Neuronal stem cell (in vitro differentiated cells): Measurements from ENCODE around the gene RPS14.
A peak's percentile ranks its signal among the peaks of the same experiment; 100 is the strongest.
"Not testable (repeated sequence)": the region's sequence is repeated elsewhere in the genome, so short reads cannot be mapped to it uniquely, and the experiment has no call there.

Experiments used
- DNase-seq: peaks from one replicate; pipeline ENCODE4 v3.0.0-alpha.2; 2013; ENCODE audit warnings: low spot score
- H2AFZ ChIP-seq: one replicate; pipeline ENCODE4 v1.6.1; 2013; ENCODE audit warnings: mild to moderate bottlenecking, low read length, inconsistent platforms
- H2AK5ac ChIP-seq: 2 replicates; pipeline ENCODE4 v1.6.1; 2013; ENCODE audit warnings: low read depth, mild to moderate bottlenecking, inconsistent platforms, low read length, moderate library complexity, mixed read lengths
- H2BK120ac ChIP-seq: 2 replicates; pipeline ENCODE4 v1.6.1; 2013; ENCODE audit warnings: low read depth, mild to moderate bottlenecking, inconsistent platforms, low read length, moderate library complexity, mixed read lengths
- H2BK12ac ChIP-seq: one replicate; pipeline ENCODE4 v1.6.1; 2013; ENCODE audit warnings: low read length, inconsistent platforms
- H2BK15ac ChIP-seq: 2 replicates; pipeline ENCODE4 v1.6.1; 2013; ENCODE audit warnings: mild to moderate bottlenecking, low read length, inconsistent platforms, mixed read lengths
- H2BK5ac ChIP-seq: one replicate; pipeline ENCODE4 v1.6.1; 2013; ENCODE audit warnings: inconsistent platforms, mild to moderate bottlenecking, low read length, moderate library complexity
- H3K14ac ChIP-seq: one replicate; pipeline ENCODE4 v1.6.1; 2013; ENCODE audit warnings: low read length, inconsistent platforms
- H3K18ac ChIP-seq: 2 replicates; pipeline ENCODE4 v1.6.1; 2013; ENCODE audit warnings: low read length, inconsistent platforms
- H3K23ac ChIP-seq: 2 replicates; pipeline ENCODE4 v1.6.1; 2013; ENCODE audit warnings: low read depth, mild to moderate bottlenecking, mixed read lengths, low read length, inconsistent platforms; ENCODE audit not compliant: poor library complexity
- H3K27ac ChIP-seq: replicated peaks from 3 replicates; pipeline ENCODE4 v1.5.1; 2013; ENCODE audit warnings: low read length, inconsistent platforms
- H3K27me3 ChIP-seq, 3 experiments: 2 replicates each; pipeline ENCODE4 v1.6.1; 2013; ENCODE audit warnings: low read length in 3 of 3, mild to moderate bottlenecking in 2 of 3, inconsistent platforms in 1 of 3, low read depth in 1 of 3, mixed read lengths in 1 of 3, moderate library complexity in 1 of 3; ENCODE audit not compliant: control insufficient read depth in 3 of 3, insufficient read depth in 3 of 3
- H3K36me3 ChIP-seq, 2 donors: replicated peaks in 1 of 2; 2 replicates each; pipeline ENCODE4 v1.6.1; 2013; ENCODE audit warnings: low read length in 2 of 2; ENCODE audit not compliant: control insufficient read depth in 2 of 2, insufficient read depth in 2 of 2
- H3K4ac ChIP-seq: 2 replicates; pipeline ENCODE4 v1.6.1; 2013; ENCODE audit warnings: inconsistent platforms, mild to moderate bottlenecking, low read length, moderate library complexity
- H3K4me1 ChIP-seq, 2 donors: 1 replicate in 1 of 2; 2 replicates in 1 of 2; pipeline ENCODE4 v1.6.1; 2013; ENCODE audit warnings: low read length in 2 of 2, low read depth in 1 of 2; ENCODE audit not compliant: control insufficient read depth in 2 of 2, insufficient read depth in 1 of 2
- H3K4me2 ChIP-seq: one replicate; pipeline ENCODE4 v1.6.1; 2013; ENCODE audit warnings: mild to moderate bottlenecking, low read length, inconsistent platforms; ENCODE audit not compliant: insufficient read depth, poor library complexity, severe bottlenecking
- H3K4me3 ChIP-seq, 2 donors: 2 replicates each; pipeline ENCODE4 v1.5.1; 2013; ENCODE audit warnings: low read length in 2 of 2, mild to moderate bottlenecking in 2 of 2, inconsistent platforms in 1 of 2, moderate library complexity in 1 of 2
- H3K79me1 ChIP-seq: one replicate; pipeline ENCODE4 v1.6.1; 2013; ENCODE audit warnings: low read depth, mild to moderate bottlenecking, inconsistent platforms, low read length, moderate library complexity
- H3K9ac ChIP-seq: one replicate; pipeline ENCODE4 v1.6.1; 2013; ENCODE audit warnings: mild to moderate bottlenecking, low read depth, low read length, inconsistent platforms; ENCODE audit not compliant: poor library complexity
- H3K9me3 ChIP-seq, 2 donors: replicated peaks in 1 of 2; 2 replicates each; pipeline versions ENCODE3 to v1.6.1; 2013; ENCODE audit warnings: low read length in 2 of 2, mild to moderate bottlenecking in 2 of 2, inconsistent platforms in 1 of 2, low read depth in 1 of 2, mixed read lengths in 1 of 2, moderate library complexity in 1 of 2; ENCODE audit not compliant: control insufficient read depth in 2 of 2, insufficient read depth in 1 of 2
- H4K8ac ChIP-seq: one replicate; pipeline ENCODE4 v1.6.1; 2013; ENCODE audit warnings: low read depth, mild to moderate bottlenecking, inconsistent platforms, low read length, moderate library complexity
- H4K91ac ChIP-seq: one replicate; pipeline ENCODE4 v1.6.1; 2013; ENCODE audit warnings: low read length, low read depth, mild to moderate bottlenecking, inconsistent platforms; ENCODE audit not compliant: poor library complexity
- WGBS, 2 donors: extraction: QIAGEN DNeasy Blood & Tissue Kit; methylation state at CpG; one replicate each; pipeline ENCODE4 v1.1.7; 2013; ENCODE audit warnings: missing lambda C conversion rate in 2 of 2, mixed read lengths in 1 of 2; ENCODE audit not compliant: insufficient read length in 2 of 2, insufficient replicate concordance in 1 of 2; ENCODE audit errors: extremely low coverage in 2 of 2; 5-methylcytosine and 5-hydroxymethylcytosine counted together

Gene RPS14

GRCh38 chr5:150429410-150429873, 20.1 kb downstream of the RPS14 start:
- H2BK15ac ChIP-seq = no peak overlapping the region
- no peak overlapping the region for H3K4ac ChIP-seq
- no peak overlapping the region for H4K8ac ChIP-seq
- H4K91ac ChIP-seq = no peak overlapping the region
- no peak overlapping the region for H3K4me2 ChIP-seq
- no peak overlapping the region for H2BK120ac ChIP-seq
- H3K79me1 ChIP-seq = peaks cover 2% of the 10 kb centered on the region
- no peaks in the 10 kb centered on the region for H3K9me3 ChIP-seq
- H2BK12ac ChIP-seq = no peak overlapping the region
- no peak overlapping the region for H2AK5ac ChIP-seq
- H3K36me3 ChIP-seq = no peaks in the 10 kb centered on the region
- H3K4me3 ChIP-seq = peak overlapping the region in 1 of 2 donors; percentile 25
- H3K23ac ChIP-seq = no peak overlapping the region
- no peak for DNase-seq
- H3K14ac ChIP-seq = no peak overlapping the region
- WGBS, 2 donors = no CpG with 5 or more reads among the region's 5 CpGs
- H3K27ac ChIP-seq = no peak overlapping the region
- H3K18ac ChIP-seq = no peak overlapping the region
- H3K4me1 ChIP-seq = peaks cover 0 to 8% of the 10 kb centered on the region in 2 donors
- no peak overlapping the region for H3K9ac ChIP-seq
- H3K27me3 ChIP-seq = no peaks in the 10 kb centered on the region
- H2AFZ ChIP-seq = no peak overlapping the region
- no peak overlapping the region for H2BK5ac ChIP-seq

- no peaks in the 10 kb centered on the region for H3K36me3 ChIP-seq
- H2BK120ac ChIP-seq = no peak overlapping the region
- peaks cover 2% of the 10 kb centered on the region for H3K79me1 ChIP-seq
- H3K4me2 ChIP-seq = no peak overlapping the region
- H3K27me3 ChIP-seq = no peaks in the 10 kb centered on the region
- H4K8ac ChIP-seq = no peak overlapping the region
- H3K4me3 ChIP-seq = no peak overlapping the region
- H3K18ac ChIP-seq = no peak overlapping the region
- H2AK5ac ChIP-seq = no peak overlapping the region
- DNase-seq = no peak
- no peak overlapping the region for H3K23ac ChIP-seq
- no peak overlapping the region for H2AFZ ChIP-seq
- no peak overlapping the region for H3K9ac ChIP-seq
- no peak overlapping the region for H3K4ac ChIP-seq
- no peak overlapping the region for H4K91ac ChIP-seq
- no peak overlapping the region for H2BK15ac ChIP-seq
- no peaks in the 10 kb centered on the region for H3K9me3 ChIP-seq
- H2BK12ac ChIP-seq = no peak overlapping the region
- H3K27ac ChIP-seq = no peak overlapping the region
- no peak overlapping the region for H2BK5ac ChIP-seq
- peaks cover 0 to 8% of the 10 kb centered on the region in 2 donors for H3K4me1 ChIP-seq
- no CpG with 5 or more reads among the region's 5 CpGs for WGBS, 2 donors
- no peak overlapping the region for H3K14ac ChIP-seq
Measured at GRCh38 chr5:150428978-150429377, 20.6 kb downstream of the RPS14 start.

GRCh38 chr5:150428106-150428876, 21.2 kb downstream of the RPS14 start:
- Histone ChIP-seq H3K27me3 (no peaks in the 10 kb centered on the region), H3K4me2 (no peak overlapping the region), H2BK120ac (no peak overlapping the region), H3K9ac (no peak overlapping the region), H2BK15ac (peak overlapping the region; percentile 70), H3K18ac (peak overlapping the region; percentile 65), H3K4ac (no peak overlapping the region), H3K14ac (no peak overlapping the region), H3K79me1 (peaks cover 2% of the 10 kb centered on the region), H2BK12ac (peak overlapping the region; percentile 46), H4K8ac (no peak overlapping the region), H3K4me3 (no peak overlapping the region), H3K36me3 (no peaks in the 10 kb centered on the region), H3K9me3 (no peaks in the 10 kb centered on the region), H2AK5ac (peak overlapping the region; percentile 53), H2AFZ (peak overlapping the region; percentile 94), H3K27ac (no peak overlapping the region), H3K4me1 (peaks cover 0 to 8% of the 10 kb centered on the region in 2 donors), H4K91ac (no peak overlapping the region), H2BK5ac (peak overlapping the region; percentile 48), H3K23ac (peak overlapping the region; percentile 65)
- DNase-seq = no peak
- WGBS, 2 donors = no CpG with 5 or more reads among the region's 18 CpGs

- not testable (repeated sequence) for H3K27ac ChIP-seq, H2AFZ ChIP-seq, H3K79me1 ChIP-seq, H4K8ac ChIP-seq, H3K4me3 ChIP-seq, H3K4me1 ChIP-seq, H3K23ac ChIP-seq, H3K14ac ChIP-seq, H3K9me3 ChIP-seq, H3K9ac ChIP-seq, H3K18ac ChIP-seq, H2BK12ac ChIP-seq, H4K91ac ChIP-seq, H3K4me2 ChIP-seq, H3K36me3 ChIP-seq, H3K4ac ChIP-seq, H3K27me3 ChIP-seq, H2BK120ac ChIP-seq, H2AK5ac ChIP-seq, DNase-seq, H2BK15ac ChIP-seq, H2BK5ac ChIP-seq
- WGBS, 2 donors = no CpG with 5 or more reads among the region's 9 CpGs
Measured at GRCh38 chr5:150426165-150426564, 23.4 kb downstream of the RPS14 start.
